GM21423 (cell line): Measurements from ENCODE around the gene SH3GLB2.

Source experiments
- ATAC-seq: cut with Tn5 transposase; IDR thresholded peaks from one replicate; pipeline ENCODE4 v1.9.1; 2021; ENCODE audit warnings: mild to moderate bottlenecking, moderate library complexity; ENCODE audit not compliant: unreplicated experiment

SH3GLB2 gene

DNA sequence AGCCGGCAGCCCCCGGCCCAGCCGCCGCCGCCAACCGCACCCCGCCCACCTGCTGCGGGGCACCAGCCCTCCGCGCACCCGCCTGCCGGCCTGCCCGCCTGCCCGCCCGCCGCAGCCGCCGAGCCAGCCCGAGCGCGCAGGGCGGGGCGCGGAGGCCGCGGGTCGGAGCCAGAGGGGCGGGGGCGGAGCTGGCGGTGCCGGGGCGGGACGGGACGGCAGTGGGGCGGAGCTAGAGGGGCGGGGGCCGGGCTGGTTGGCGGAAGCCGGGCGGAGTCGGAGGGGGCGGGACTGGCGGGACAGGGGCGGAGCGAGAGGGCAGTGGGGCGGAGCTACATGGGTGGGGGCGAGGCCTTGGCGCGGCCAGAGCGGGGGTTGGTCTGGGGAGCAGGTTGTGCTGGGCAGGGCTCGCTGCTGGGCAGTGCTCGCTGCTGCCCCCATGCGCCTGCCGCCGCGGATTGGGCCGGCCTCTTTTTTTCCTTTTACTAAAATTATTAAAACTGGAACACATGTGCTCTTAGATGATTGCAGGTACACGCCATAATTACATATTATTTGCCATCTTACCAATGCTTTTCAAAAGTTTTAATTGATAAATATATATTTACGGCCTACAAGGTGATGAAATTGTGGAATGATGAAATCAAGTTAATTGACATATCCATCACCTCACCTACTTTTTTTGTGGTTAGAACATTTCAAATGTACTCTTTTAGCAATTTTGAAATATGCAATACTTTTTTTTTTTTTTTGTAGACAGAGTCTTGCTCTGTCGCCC is at the start of gene SH3GLB2:
SH3GLB2 (minus strand) TSS at position 140 of the 775 bp plus-strand sequence. CDS start 177 bp downstream, outside the sequence.
- ATAC-seq: peak; percentile 79

DNA sequence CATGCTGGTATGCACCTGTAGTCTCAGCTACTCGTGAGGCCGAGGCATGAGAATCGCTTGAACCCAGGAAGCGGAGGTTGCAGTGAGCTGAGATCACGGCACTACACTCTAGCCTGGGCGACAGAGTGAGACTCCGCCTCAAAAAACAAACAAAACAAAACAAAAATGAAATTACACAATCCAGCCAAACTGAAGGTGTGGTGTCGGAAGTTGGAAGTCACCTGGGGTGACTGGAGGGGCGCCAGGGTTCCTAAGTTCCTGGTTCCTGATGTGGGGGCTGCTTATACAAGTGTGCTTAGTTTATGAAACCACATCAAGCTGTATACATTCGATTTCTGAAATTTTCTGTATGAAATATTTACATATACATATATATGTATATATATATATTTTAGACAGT is 49.1 kb upstream of the SH3GLB2 start:
- ATAC-seq: no peak

GRCh38 chr9:129076640-129077037 is 48.5 kb upstream of the SH3GLB2 start:
- no peak for ATAC-seq

DNA sequence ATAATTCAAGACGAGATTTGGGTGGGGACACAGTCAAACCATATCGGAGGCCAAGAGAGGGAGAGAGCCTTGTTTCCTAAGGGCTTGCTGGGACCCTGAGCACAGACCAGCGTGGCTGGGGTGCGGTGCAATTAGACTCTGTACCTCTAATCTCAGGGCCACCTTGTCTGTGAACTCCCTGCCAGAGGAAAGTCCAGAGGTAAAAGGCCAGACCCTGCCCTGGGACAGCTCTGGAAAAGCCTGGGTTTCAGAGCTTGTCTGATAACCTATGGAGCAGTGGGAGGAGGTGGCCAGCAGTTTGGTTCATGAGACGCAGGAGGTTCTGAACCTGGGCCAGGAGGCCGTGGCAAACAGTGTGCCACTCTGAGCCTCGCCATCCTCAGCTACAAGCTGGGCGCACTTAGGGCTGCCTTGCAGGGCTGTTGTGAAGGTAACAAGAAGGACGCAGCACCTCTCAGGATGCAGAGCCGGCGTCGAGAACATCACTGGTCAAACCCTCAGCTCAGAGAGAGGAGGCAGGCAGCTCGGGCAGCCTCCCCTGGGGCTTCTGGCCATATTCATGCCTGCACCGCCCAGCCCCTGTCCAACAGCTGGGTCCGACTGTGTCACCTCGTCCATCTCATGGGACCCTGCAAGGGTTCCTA is 48.0 kb upstream of the SH3GLB2 start:
- ATAC-seq: no peak

DNA sequence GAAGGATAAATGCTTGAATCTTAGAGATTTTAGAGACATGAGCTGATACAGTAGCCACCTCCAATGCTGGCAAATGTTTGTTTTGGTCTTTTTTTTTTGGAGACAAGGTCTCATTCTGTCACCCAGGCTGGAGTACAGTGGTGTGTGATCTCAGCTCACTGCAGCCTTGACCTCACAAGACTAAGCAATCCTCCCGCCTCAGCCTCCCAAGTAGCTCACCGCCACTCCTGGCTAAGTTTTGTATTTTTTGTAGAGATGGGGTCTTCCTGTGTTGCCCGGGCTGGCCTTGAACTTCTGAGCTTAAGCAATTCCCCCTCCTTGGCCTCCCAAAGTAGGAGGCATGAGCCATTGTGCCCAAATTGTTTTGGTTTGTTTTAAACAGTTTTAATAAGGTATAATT is 46.0 kb upstream of the SH3GLB2 start:
- ATAC-seq: no peak

DNA sequence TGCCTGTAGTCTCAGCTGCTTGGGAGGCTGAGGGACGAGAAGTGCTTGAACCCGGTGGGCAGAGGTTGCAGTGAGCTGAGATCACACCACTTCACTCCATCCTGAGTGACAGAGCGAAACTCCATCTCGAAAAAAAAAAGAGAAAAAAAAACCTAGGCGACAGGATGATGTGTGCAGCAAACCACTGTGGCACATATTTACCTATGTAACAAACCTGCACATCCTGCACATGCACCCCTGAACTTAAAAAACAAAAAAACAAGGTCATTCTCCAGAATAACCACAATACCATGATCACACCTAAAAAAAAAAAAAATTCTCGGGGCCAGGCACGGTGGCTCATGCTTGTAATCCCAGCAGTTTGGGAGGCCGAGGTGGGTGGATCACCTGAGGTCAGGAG is 45.3 kb upstream of the SH3GLB2 start:
- no peak for ATAC-seq

GRCh38 chr9:129072171-129072570 is 44.0 kb upstream of the SH3GLB2 start:
- no peak for ATAC-seq

- no peak for ATAC-seq
Measured at GRCh38 chr9:129071526-129072126, 43.5 kb upstream of the SH3GLB2 start.

- no peak for ATAC-seq
Measured at GRCh38 chr9:129070696-129071525, 42.8 kb upstream of the SH3GLB2 start.

GRCh38 chr9:129069862-129070641 is 41.9 kb upstream of the SH3GLB2 start:
- no peak for ATAC-seq

- ATAC-seq: peak; percentile 82
Measured at GRCh38 chr9:129068990-129069861, 41.1 kb upstream of the SH3GLB2 start.

- ATAC-seq: no peak
Measured at GRCh38 chr9:129068110-129068509, 40.0 kb upstream of the SH3GLB2 start.

DNA sequence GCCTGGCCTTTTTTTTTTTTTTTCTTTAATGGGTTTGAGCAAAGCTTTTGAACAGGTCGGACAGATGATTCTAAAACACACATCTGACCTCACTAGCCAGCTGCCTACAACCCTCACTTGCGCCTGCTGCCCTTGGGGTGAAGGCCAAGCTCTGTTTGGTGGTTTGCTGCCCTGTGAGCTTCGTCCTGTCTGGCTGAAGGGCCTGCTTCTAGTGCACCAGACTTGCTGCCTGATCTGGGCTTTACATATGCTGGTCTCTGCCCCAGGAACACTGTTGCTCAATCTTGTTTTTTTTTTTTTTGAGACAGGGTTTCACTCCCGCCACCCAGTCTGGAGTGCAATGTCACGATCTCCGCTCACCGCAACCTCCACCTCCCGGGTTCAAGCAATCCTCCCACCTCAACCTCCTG is 36.4 kb upstream of the SH3GLB2 start:
- no peak for ATAC-seq

DNA sequence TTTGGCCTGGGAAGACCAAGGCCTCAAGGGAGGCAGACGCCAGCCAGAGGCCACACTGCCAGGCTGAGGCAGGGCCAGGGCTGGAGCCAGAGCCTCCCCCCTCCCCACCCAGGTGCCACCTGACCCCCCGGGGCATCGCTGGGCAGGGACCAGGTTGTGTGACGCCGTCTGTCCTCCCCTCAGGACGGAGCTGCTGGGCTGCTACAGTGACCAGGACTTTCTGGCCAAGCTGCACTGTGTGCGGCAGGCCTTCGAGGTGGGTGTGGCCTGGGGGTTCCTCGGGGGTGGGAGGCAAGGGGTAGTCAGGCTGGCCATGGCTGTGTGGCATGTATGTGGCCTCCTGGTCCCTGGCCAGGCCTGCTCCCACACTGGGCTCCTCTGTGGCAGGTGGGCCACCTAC is 34.9 kb upstream of the SH3GLB2 start:
- no peak for ATAC-seq

GRCh38 chr9:129060991-129061390 is 32.9 kb upstream of the SH3GLB2 start:
- ATAC-seq: no peak

- no peak for ATAC-seq
Measured at GRCh38 chr9:129059796-129060785, 32.0 kb upstream of the SH3GLB2 start.

DNA sequence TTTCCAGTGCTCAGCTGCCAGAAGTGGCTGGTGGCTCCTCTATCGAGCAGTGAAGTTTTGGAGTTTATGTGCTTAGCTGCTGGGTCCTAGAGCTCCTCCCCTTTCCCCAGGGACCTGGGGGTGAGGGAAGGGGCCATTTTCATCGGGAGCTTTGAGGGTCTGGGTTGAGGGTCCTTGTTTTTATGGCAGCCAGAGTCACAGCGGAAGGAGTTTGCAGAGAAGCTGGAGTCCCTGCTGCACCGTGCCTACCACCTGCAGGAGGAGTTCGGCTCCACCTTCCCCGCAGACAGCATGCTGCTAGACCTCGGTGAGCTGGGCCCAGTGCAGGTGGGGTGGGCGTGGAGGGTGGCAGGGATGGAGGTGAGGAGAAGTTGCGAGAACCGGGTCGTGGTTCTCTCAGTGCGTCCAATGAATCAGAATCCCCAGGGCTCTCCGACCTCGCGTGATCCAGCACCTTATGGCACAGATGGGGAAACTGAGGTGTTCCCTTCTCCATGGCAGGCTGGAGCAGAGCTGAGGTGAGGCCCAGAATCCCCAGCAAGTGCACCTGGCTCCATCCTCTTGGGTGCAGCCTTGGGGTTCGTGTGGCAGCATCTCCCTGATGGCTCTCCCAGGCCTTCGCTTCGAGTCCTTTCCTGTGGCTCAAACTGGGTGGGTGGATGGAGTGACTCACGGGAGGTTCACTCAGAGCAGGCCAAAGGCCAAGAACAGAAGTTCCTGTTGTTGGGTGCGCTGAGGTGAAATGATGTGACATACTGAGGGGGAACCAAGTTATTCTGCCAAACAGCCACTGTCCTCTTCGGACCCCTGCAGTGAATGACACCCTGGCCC is 31.0 kb upstream of the SH3GLB2 start:
- no peak for ATAC-seq
